ENCODE results near the gene AQP6.

AQP6 gene

DNA sequence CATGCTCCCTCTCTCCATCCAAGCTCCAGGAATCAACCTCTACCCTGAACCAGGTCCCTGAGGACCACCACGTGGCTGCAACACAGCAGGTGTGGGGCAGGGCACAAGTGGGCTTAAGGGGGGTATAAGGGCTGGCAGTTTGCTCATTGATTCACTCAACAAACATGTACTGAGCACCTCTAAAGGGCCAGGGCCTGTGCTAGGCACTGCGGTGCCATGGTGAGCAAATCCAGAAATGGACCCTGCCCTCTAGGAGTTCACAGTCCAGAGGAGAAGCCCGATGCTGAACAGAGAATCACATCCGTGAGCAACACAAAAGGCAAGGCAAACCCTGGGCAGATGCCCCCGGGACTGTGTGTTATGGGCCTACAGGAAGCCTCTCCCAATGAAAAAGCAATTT is 28.7 kb upstream of the AQP6 start:
- no peak for DNase-seq

DNA sequence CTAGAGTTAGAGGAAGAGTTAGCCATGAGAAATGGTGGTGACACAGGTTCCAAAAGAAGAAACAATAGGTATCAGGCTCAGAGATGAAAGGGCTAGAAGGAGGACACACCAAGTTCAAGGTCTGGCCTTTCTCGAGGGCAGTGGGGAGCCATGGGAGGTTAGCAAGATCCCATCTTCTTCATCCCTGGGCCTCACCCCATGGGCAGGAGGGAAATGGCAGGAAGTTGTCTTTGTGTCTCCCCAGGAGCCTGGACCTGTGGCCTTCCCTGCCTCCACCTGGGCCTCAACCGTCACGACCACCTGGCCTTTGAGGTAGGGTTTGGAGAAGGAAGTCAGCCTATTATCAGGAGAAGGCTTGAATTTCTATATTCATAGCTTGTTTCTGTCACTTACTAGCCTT is 28.0 kb upstream of the AQP6 start:
- no peak for DNase-seq

DNA sequence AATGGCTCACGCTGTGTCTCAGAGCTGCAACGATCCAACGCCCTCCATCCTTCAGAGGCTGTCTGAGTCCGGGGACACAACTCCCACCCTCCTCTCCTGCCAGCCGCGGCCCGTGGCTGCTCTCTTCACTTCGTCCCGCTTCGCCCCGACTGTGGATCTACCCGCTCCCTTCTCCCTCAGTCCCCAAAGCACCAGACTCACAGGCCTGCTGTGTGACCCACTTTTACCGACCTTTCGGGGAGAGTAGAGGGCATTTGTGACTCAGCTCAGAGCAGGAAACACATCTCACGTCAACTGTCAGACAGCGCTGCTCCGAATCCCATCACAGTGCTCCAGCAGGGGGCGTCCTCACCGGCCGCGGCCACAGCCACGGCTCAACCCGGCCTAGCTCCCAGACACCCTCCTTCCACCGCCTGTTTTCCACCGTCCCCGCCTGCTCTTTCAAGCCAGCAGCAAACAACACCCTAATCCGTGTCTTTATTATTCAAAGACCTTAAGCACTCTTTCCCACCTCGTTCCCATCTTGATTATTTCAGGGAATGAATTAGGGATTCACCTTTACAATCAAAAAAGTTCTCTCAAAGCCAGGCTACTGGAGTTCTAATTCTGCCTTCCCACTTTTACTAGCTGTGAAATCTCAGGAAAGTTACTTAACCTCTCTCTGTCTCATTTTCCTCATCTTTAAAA is 27.2 kb upstream of the AQP6 start:
- peak; percentile 30 for DNase-seq

DNA sequence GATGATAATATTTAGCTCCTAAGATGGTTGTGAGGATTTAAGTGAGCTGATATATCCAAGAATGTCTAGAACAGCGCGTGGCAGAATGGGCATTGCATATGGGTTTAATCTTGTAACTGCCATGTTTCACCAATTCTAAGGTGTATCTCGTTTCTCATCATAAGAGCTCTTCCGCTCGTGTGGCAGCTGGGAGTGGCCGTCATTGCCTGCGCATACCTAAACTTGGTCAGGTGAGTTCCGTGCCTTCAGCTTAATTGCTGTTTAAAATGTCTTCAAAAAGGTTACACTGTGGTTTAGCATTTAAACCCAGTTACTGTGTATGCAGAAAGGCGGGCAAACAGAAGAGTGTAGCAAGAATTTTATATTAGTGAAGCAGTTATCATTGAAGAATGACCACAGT is 26.7 kb upstream of the AQP6 start:
- DNase-seq = no peak

DNA sequence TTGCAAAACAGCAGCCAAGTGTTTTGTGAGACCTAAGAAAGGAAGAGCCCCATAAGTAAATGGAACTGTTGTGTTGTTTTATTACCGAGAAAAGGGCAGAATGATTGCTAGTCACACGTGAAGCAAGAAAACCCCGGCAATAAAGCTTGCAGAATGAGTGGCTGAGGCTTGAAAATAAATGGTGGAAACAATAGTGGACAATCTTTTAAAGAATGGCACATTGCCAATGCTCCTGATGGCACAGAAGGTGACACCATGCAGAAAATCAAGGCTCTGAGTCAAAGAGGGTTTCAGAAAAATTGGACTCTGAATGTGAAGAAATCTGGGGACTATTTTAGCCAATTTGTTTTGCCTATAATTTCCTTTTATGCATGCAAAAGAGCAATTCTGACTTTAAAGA is 26.2 kb upstream of the AQP6 start:
- no peak for DNase-seq

DNA sequence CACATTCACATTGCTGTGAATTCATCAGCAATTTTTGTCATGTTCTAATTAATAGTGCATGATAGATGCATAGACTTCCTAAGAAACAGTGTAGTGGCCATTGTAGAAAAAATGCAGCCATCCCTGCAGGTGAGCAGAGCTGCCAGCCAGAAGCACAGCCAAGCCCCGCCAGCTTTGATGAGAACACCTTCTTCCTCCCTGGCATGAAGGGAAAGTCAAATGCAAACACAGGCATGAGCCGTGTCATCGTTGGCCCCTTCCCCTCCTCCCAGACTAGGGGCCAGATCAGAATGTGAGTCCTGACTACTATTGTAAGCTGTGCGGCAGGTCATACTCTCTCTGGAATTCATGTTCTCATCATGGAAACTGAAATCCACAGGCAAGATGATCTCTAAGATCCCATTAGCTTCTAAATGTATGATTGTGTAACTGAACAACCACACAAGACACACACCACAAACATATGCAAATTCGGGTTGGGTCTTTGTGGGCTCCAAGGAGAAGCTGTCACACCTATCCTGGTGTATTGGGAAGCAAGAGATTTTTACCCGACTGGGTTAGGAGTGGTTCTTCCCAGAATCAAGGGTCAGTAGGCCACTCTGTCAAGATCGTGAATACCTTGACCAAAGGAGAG is 25.0 kb upstream of the AQP6 start:
- DNase-seq = no peak

DNA sequence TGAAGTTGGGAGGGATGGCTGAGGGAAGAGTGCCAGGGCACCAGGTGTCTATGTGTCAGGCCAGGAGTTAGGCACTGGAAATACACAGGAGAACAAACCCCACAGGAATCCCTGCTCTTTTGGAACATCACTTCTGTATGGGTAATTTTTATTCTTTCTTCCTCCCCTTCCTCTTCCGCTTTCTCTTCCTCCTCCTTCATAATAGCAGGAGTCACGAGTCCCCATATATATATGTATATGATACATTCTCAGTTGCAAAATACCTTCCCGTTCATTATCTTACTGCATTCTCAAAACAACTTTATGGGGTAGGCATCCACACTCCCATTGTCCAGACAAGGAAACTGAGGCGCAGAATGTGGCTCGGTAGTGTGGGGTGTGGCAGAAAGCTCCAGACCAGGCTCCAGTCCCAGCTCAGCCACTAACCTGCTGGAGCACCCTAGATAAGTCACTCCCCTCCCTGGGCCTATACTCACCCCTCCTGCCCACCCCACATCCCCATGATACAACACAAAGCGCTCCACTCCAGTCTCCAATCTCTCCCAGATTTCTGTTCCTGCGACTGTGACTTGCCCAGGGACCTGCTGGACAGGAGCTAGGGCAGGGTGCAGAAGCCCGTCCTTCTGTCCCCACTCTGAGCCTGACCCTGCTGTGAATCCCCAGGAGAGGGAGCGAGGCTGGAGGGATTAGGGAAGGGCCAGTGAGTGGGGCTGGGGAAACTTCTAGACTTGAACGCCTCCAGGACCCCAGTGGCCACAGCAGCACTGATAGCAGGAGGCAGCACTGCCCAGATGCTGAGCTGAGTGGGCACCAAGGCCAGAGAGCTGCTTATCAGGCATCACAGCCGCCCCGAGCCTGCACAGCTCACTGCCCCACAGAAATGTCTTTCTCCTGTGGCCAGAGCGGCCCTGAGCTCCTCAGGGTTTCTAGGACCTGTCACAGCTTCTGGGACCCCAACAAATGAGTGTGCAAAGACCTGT is 23.6 kb upstream of the AQP6 start:
- DNase-seq = no peak

DNA sequence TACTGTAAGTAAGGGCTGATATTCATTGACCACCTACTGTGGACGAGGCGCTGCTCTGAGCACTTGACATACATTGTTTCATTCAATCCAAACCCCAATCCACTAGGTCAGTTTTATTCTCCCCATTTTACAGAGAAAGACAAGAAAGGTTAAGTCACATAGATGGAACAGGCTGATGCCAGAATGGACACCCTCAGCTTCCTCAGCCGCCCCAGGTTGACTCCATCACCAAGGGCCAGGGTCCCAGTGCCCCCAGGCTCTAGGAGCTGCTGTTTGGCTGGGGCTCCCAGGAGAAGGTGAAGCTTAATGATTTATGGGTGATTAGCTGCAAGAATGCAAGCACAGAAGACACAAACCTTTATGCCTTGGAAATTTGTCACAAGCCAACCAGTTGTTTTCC is 22.9 kb upstream of the AQP6 start:
- no peak for DNase-seq

DNA sequence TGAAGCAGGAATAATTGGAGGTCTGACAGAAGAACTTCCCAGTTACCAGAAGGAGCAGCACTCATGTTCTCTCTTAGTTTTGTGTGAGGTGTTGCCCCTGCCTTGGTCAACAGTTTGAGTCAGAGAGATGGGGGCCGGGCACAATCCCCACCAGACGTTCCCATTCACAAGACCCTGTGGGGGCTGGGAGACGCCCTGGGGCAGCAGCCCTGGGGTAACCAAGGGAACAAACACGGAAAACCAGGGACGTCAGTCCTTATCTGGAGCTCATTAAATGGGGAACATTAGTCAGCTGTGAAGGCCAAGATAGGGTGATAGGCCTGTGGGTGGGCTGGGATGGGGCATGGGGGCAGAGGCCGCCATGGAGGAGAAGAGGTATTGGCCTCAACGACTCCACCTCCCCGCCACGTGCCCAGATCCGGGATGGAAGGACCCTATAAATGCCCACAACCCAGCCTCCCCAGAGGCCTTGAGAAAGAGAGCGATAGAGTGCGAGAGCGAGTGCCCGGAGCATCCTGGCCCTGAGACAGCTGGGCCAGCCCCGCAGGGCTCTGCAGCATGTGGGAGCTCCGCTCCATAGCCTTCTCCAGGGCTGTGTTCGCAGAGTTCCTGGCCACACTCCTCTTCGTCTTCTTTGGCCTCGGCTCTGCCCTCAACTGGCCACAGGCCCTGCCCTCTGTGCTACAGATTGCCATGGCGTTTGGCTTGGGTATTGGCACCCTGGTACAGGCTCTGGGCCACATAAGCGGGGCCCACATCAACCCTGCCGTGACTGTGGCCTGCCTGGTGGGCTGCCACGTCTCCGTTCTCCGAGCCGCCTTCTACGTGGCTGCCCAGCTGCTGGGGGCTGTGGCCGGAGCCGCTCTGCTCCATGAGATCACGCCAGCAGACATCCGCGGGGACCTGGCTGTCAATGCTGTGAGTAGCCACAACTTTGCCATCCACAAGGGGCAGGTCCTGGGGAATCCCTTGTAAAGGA is 22.2 kb upstream of the AQP6 start, which contains the start of gene AQP2:
TSS of gene AQP2 (plus strand) at position 465 of the 979 bp plus-strand sequence. CDS start at position 559, 94 bp downstream.
- no peak for DNase-seq

DNA sequence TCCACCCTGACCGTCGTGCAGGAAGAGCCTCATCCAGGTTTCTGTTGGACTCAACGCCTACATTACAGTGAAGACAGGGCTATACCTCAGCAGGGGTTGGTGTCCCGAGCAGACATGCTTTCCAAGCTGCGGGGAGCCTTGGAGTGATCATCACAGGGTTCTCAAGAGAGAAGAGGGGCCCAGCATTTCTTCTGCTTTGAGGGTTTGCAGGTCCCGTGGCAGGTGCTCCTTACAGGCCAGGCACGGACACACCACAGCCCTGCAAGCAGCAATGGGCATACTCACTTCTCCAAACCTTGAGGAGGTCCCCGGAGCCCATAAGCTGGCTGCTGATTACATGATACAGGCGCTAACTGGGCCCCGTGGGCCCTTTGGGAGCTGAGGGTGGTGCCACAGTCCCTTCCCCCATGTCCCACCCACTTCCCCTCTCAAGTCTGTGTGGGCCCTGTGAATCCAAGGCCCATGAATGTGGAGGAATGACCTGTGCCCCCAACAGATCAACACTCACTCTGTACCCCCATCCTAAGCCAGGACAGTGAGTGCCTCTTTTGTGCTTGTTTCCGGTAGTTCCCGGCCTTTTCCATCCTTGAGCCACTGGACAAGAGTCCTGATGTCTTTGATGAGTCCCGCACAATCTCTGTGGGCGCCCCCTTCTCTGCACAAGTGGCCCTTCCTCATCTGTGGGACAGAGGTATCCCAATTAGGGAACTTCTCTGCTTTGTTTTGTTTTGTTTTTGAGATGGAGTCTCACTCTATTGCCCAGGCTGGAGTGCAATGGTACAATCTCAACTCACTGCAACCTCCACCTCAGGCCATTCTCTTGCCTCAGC is 21.1 kb upstream of the AQP6 start:
- no peak for DNase-seq

DNA sequence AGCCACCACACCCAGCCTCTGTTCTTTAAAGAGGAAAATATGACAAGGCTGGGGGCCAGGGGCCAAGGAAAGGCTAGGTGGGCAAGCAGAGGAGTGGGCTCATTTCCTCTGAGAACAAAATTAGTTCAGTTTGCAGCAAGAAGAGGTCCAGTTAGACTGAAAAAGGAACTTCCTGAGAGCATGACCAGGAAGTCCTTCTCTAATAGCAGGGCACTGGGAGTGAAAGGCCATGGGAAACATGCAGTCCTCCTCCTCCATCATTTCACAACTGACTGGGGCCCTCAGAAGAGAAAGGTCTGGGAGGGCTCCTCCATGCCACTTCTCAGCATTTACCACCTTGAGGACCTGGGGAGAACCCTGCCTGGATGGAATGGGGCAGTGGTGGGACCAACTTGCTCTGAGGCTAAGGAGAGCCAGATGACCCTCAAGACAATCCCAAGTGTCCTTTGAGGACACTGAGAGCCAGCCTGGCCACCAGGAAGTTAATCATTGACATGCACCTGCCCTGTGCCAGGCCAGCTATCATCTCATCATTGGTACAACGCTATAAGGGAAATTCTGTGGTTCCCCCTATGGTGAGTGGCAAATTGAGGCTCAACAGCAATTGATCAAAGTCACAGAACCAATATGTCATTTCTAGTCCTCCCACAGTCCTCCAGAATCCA is 20.2 kb upstream of the AQP6 start:
- DNase-seq = no peak

DNA sequence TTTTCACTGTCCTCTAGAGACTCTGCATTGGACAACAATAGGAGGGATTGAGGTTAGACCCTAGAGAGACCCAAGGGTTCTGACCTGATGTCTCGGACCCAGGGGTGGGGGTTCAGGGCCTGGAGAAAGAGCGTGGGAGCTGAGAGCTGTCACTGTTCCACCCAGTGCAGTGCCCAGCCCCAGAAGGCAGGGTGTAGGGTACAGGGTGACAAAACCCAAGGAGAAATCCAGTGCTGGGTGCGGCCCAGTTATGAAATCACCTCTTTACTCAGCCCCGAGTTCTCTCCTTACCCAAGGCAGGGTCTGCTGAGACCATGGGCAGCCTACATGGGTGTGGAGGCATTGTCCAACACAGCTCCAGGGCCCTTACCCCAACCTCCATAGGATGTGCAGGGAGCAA is 19.6 kb upstream of the AQP6 start:
- DNase-seq = no peak

DNA sequence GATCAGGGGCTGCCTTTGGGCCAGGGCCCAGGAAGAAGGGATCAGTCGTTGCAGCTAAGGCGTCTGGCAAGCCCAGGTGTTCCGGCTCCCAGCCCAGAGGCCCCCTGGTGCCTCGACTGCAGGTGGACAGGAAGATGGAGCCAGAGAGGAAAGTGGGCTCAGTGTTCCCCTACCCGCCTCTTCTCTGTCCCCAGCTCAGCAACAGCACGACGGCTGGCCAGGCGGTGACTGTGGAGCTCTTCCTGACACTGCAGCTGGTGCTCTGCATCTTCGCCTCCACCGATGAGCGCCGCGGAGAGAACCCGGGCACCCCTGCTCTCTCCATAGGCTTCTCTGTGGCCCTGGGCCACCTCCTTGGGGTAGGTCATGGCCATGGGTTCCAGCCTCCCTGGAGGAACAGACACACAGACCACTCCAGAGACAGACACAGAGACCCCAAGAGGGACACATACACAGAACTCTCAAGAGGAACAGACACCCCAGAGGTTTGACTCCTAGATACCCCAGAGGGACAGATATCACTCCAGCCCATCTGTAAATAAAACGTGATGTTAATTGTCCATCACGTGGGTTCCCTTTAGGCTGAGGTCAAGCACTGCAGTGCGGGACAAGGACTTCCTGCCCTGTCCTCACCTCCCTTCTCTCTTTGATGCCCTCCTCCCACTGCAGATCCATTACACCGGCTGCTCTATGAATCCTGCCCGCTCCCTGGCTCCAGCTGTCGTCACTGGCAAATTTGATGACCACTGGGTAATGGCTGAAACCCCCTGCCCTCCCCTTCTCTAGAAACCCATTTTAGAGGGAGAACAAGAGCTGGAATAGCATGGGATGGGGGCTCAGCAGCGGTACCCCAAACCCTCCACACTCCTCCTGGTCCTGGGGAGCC is 18.5 kb upstream of the AQP6 start:
- DNase-seq = no peak

DNA sequence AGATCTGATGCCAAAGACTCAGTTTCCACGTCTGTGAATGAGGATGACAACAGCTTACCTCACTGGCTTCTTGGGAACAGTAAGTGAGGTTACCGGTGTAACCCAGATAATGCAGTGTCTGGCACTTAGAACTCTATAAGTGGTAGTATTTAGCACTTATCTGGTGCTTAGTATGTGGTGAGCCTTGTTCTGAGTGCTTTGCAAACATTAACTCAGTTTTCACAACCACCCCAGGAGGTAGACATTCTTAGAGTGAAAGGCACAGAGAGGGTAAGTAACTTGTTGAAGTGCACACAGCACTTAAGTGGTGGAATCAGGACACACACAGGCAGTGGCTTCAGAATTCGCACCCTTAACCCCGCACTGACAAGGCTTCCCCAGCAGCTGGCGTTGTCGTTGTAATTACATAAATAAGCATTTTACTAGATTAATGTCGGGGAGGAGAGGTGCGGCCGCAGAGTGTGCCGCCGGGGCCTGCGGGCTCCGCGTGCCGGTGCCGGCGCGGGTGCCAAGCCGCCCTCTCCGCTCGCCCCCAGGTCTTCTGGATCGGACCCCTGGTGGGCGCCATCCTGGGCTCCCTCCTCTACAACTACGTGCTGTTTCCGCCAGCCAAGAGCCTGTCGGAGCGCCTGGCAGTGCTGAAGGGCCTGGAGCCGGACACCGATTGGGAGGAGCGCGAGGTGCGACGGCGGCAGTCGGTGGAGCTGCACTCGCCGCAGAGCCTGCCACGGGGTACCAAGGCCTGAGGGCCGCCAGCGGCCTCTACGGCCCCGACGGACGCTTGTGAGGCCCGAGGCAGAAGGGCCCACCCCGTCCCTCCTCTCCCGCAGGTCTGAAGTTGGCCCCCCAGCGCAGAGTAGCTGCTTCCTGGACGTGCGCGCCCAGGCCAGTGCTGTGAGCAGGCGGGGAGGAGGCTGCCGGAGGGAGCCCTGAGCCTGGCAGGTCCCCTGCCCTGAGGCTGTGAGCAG is 17.6 kb upstream of the AQP6 start:
- DNase-seq = no peak

DNA sequence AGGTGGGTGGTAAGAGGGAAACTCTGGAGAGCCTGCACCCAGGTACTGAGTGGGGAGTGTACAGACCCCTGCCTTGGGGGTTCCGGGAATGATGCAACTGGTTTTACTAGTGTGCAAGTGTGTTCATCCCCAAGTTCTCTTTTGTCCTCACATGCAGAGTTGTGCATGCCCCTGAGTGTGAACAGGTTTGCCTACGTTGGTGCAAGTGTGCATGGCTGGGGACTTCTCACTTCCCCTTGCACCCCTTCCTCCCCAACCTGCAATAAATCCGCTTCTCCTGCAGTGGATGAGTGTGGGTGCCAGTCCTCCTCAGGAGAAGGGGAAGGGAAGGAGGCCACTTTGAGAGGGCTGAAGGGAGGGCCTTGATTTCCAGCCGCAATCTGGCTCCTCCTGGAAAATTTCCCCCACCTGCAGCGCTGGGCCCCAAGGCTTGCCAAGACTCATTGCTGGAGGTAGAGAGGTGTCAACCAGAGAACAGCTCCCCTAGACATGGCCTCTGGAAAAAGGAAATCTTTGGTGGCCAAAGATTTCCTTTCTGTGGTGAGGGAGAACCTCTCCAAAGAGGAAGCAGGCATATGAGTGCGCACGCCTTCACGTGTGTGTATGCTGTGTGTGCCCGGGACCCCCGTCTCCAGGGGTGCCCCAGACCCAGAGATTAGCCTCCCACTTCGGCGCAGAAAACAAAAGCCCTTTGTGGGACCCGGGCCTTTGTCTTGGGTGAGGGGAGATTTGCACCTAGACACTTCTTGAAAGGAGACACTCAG is 16.7 kb upstream of the AQP6 start:
- no peak for DNase-seq

DNA sequence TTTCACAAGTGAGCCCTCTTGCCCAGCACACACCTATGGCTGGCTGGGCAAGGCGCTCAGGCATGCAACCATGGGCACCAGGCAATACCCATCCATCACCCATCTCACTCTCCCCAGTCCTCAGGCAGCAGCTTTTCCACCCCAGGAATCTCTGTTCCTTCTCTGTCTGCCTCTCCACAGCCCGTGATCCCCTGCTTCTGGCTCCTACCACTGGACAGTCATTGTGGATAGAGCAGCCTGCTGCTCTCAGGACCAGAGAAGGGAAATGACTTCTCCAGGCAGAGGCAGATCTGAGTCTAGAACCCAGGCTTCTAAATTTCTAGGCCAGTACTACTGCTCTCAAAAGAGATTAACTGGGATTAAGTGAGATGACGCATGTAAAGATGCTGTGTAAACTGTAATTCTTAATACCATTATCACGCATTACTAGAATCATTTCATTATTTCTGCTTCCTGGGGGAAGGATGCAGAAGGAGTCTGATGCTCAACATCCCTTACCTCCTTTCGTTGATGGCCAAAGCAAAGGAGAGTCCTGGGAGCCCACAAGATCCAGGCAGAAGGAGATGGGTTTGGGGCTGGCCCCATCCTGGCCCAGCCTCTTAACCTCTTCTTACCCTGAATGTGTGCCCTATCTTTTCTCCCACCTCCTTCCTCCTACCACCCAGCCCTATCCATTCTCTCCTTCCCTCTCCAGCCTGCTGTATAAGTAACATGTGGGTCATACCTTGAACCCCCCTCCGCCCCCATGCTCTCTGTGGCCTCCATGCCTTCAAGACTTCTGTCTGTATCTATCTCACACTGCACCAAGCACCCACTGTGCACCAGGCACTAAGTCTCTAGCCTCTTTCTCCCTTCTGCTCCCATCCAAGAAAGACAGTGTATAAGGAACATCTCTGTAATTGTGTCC is 15.8 kb upstream of the AQP6 start:
- DNase-seq = no peak

DNA sequence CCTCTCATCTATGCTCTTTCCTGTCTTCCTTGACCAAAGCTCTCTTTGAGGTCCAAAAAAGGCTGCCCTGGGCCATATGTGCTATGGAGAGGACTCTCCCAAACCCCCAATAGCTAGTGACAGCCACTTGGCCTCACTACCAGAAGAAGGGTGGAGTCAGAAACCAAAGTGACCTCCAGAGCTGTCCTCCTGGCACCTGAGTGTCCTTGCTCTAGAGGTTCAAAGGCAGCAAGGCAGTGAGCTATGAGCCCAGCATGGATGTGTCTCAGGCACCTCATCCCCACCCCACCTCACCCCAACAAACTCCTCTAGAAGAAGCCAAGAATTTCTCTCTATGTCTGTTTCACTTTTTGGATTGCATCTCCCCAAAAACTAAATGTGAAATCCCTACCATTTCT is 15.2 kb upstream of the AQP6 start:
- no peak for DNase-seq

Data from NCI-H510A (cell line).